H1 (cell line): Measurements from ENCODE around the gene POFUT2.

ENCODE experiments used
- BACH1 ChIP-seq: IDR thresholded peaks from 2 replicates; pipeline ENCODE4 v1.6.1; 2012; ENCODE audit warnings: low read length, improper control_type of control experiment
- CBX8 ChIP-seq: fragments of 300-800, 300-1000 bp; sonication (generic); IDR thresholded peaks from 2 replicates; pipeline ENCODE4 v1.7.1; 2016; ENCODE audit warnings: low read depth, low read length, borderline replicate concordance
- CTCF ChIP-seq, 3 experiments: IDR thresholded peaks; 1 replicate in 2 of 3; 2 replicates in 1 of 3; pipeline versions ENCODE4 v1.5.1 to v1.6.1; 2011; ENCODE audit warnings: low read length in 3 of 3, mild to moderate bottlenecking in 3 of 3, inconsistent platforms in 2 of 3, low read depth in 1 of 3, moderate library complexity in 1 of 3; ENCODE audit not compliant: insufficient read depth in 1 of 3; ENCODE audit errors: control extremely low read depth in 1 of 3
- EZH2 ChIP-seq: fragments of 200-600 bp; sonication (generic); IDR thresholded peaks from 2 replicates; pipeline ENCODE4 v1.7.1; 2012; ENCODE audit warnings: low read depth, mild to moderate bottlenecking, moderate library complexity, low read length, inconsistent platforms; ENCODE audit not compliant: severe bottlenecking
- GTF2F1 ChIP-seq: IDR thresholded peaks from 2 replicates; pipeline ENCODE4 v1.6.1; 2012; ENCODE audit warnings: low read depth, low read length, improper control_type of control experiment, borderline replicate concordance
- KDM1A ChIP-seq: fragments of 200-600, 300-600 bp; sonication (generic); IDR thresholded peaks from 2 replicates; pipeline ENCODE4 v1.7.1; 2016; ENCODE audit warnings: mild to moderate bottlenecking, low read length, borderline replicate concordance
- POLR2A ChIP-seq, 2 experiments: IDR thresholded peaks; 1 replicate in 1 of 2; 2 replicates in 1 of 2; pipeline ENCODE4 v1.6.1; 2011; ENCODE audit warnings: low read depth in 2 of 2, low read length in 2 of 2, mild to moderate bottlenecking in 2 of 2; ENCODE audit errors: control extremely low read depth in 1 of 2
- POLR2AphosphoS5 ChIP-seq: IDR thresholded peaks from 2 replicates; pipeline ENCODE4 v1.6.1; 2011; ENCODE audit warnings: low read depth, low read length
- RAD21 ChIP-seq, 2 experiments: IDR thresholded peaks in 1 of 2; conservative IDR thresholded peaks in 1 of 2; 2 replicates each; pipeline ENCODE4 v1.6.1; 2011; ENCODE audit warnings: low read depth in 2 of 2, low read length in 2 of 2, improper control_type of control experiment in 1 of 2, inconsistent platforms in 1 of 2, mild to moderate bottlenecking in 1 of 2, moderate library complexity in 1 of 2
- SIX5 ChIP-seq: IDR thresholded peaks from 2 replicates; pipeline ENCODE4 v1.6.1; 2011; ENCODE audit warnings: mild to moderate bottlenecking, low read depth, low read length
- TBP ChIP-seq: IDR thresholded peaks from 2 replicates; pipeline ENCODE4 v1.6.1; 2011; ENCODE audit warnings: low read depth, low read length, improper control_type of control experiment
- YY1 ChIP-seq: IDR thresholded peaks from 2 replicates; pipeline ENCODE4 v1.6.1; 2011; ENCODE audit warnings: low read depth, mild to moderate bottlenecking, low read length

GRCh38 chr21:45289134-45289533 lies 1.4 kb upstream of the POFUT2 start:
- TF ChIP-seq CTCF (IDR thresholded peaks at IDR 0.05; ENCODE audit: control extremely low read depth in 1 of 3, insufficient read depth in 1 of 3, low read depth in 1 of 3, low read length in 3 of 3) (no peak), POLR2AphosphoS5 (no peak), KDM1A (no peak), SIX5 (no peak), BACH1 (no peak), YY1 (no peak), POLR2A (IDR thresholded peaks at IDR 0.05; ENCODE audit: control extremely low read depth in 1 of 2, low read depth in 2 of 2, low read length in 2 of 2) (no peak), CBX8 (no peak), EZH2 (no peak), RAD21 (IDR thresholded peaks at IDR 0.05 in 1 of 2, conservative IDR thresholded peaks at IDR 0.05 in 1 of 2; ENCODE audit: low read depth in 2 of 2, low read length in 2 of 2) (no peak), TBP (no peak), GTF2F1 (no peak)
